NB4 (cell line): ENCODE data around the gene SPIN1.

ENCODE experiments used
- TF ChIP-seq, protein P1 (sequence below): IDR thresholded peaks from one replicate; pipeline ENCODE4 v1.5.1; 2012; ENCODE audit warnings: low read depth, low read length
- TF ChIP-seq, protein P2 (sequence below): IDR thresholded peaks from 2 replicates; pipeline ENCODE4 v1.6.1; 2011; ENCODE audit warnings: low read depth, low read length

DNA sequence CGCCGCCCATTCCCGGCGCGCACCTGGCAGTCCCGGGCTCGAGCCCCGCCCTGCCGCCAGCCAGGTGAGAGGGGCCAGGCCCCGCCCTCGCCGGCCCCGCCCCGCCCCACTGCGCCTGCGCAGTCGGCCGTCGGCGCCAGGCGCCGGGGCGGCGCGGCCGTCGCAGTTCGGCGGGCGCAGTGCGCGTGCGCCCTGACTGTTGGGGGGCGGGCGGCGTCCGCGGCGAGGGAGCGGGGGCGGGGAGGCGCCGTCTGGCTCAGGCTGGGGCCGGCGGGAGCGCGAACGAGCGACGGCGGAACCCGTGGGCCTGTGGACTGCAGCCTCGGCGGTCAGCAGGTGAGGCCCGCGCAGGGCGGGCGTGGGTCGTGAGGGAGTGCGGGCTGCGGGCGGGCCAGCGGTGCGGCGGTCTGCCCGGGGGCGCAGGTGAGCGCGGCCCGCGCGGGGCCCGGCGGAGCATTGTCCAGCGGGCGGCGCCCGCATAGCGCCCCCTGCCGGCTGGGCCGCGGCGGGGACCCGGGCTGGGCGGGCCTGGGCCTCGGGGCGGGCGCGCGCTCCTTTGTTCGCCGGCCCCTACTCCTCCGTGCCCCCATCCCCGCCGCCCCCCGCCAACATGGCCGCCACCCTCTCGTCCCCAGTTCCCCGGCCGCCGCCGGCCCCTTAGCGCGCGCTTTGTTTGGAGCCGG, at the start of gene SPIN1:
- TF ChIP-seq, protein P1, sequence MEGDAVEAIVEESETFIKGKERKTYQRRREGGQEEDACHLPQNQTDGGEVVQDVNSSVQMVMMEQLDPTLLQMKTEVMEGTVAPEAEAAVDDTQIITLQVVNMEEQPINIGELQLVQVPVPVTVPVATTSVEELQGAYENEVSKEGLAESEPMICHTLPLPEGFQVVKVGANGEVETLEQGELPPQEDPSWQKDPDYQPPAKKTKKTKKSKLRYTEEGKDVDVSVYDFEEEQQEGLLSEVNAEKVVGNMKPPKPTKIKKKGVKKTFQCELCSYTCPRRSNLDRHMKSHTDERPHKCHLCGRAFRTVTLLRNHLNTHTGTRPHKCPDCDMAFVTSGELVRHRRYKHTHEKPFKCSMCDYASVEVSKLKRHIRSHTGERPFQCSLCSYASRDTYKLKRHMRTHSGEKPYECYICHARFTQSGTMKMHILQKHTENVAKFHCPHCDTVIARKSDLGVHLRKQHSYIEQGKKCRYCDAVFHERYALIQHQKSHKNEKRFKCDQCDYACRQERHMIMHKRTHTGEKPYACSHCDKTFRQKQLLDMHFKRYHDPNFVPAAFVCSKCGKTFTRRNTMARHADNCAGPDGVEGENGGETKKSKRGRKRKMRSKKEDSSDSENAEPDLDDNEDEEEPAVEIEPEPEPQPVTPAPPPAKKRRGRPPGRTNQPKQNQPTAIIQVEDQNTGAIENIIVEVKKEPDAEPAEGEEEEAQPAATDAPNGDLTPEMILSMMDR = no peak
- TF ChIP-seq, protein P2, sequence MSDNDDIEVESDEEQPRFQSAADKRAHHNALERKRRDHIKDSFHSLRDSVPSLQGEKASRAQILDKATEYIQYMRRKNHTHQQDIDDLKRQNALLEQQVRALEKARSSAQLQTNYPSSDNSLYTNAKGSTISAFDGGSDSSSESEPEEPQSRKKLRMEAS = no peak
